ENCODE measurements around the gene DFFB. TPM values are rescaled to one million over a fixed set of nuclear protein-coding genes. Genes with fewer than 3 reads are reported as not detected.

DFFB gene
- total RNA-seq, 1 experiment from 2014 or later: 9.0 TPM

GRCh38 chr1:3817138-3817740, 40.0 kb upstream of the DFFB start:
- no peaks in the 10 kb centered on the region for H3K9me2 ChIP-seq (ENCODE audit: insufficient read depth)
- intact Hi-C loops (cut with micrococcal nuclease): no loop called here
- H2AFZ ChIP-seq (ENCODE audit: low read depth, low read length, poor library complexity, severe bottlenecking): no peak overlapping the region
- H3K27ac ChIP-seq (ENCODE audit: low read depth, low read length): no peak overlapping the region
- POLR2A ChIA-PET: no interaction called here
- BruUV-seq (replicated peaks): no TSS peak
- DNase-seq (ENCODE audit: low read depth, low spot score) (no peak), ATAC-seq (peak; percentile 31; the same call in 1 of the 2 replicates)
- no peaks in the 10 kb centered on the region; a peak in 1 of 4 replicates for H3K36me3 ChIP-seq (ENCODE audit: control insufficient read depth in 1 of 2, insufficient read depth in 2 of 2, low read length in 2 of 2)
- CTCF ChIA-PET: no interaction called here
- RAD21 ChIA-PET (ENCODE audit: low non-redundant PET in 1 of 2, low total read pairs in 2 of 2, uncharacterized antibody in 2 of 2, unreplicated experiment in 2 of 2): no interaction called here
- H3K79me2 ChIP-seq (ENCODE audit: insufficient read depth, low read length): no peaks in the 10 kb centered on the region
- TF ChIP-seq CBX3 (IDR thresholded peaks at IDR 0.05; ENCODE audit: low read depth): no peak
- TF ChIP-seq, protein P1, sequence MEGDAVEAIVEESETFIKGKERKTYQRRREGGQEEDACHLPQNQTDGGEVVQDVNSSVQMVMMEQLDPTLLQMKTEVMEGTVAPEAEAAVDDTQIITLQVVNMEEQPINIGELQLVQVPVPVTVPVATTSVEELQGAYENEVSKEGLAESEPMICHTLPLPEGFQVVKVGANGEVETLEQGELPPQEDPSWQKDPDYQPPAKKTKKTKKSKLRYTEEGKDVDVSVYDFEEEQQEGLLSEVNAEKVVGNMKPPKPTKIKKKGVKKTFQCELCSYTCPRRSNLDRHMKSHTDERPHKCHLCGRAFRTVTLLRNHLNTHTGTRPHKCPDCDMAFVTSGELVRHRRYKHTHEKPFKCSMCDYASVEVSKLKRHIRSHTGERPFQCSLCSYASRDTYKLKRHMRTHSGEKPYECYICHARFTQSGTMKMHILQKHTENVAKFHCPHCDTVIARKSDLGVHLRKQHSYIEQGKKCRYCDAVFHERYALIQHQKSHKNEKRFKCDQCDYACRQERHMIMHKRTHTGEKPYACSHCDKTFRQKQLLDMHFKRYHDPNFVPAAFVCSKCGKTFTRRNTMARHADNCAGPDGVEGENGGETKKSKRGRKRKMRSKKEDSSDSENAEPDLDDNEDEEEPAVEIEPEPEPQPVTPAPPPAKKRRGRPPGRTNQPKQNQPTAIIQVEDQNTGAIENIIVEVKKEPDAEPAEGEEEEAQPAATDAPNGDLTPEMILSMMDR (IDR thresholded peaks at IDR 0.05 in 2 of 3, conservative IDR thresholded peaks at IDR 0.05 in 1 of 3; ENCODE audit: borderline replicate concordance in 1 of 3, insufficient read depth in 1 of 3, low read depth in 2 of 3, low read length in 2 of 3): no peak
- no peak for TF ChIP-seq POLR2A (IDR thresholded peaks at IDR 0.05; ENCODE audit: borderline replicate concordance, extremely low read depth, insufficient read depth, insufficient read length)
- TF ChIP-seq TCF7L2 (IDR thresholded peaks at IDR 0.05; ENCODE audit: borderline replicate concordance, extremely low read depth, insufficient read depth, insufficient read length): no peak
- TF ChIP-seq REST (IDR thresholded peaks at IDR 0.05; ENCODE audit: low read depth): no peak
- TF ChIP-seq EGR1 (IDR thresholded peaks at IDR 0.05; ENCODE audit: low read depth): no peak
- no peak for TF ChIP-seq SRF (IDR thresholded peaks at IDR 0.05; ENCODE audit: low read depth)
- TF ChIP-seq ZBTB33 (IDR thresholded peaks at IDR 0.05; ENCODE audit: extremely low read depth, insufficient replicate concordance, low read length): no peak
- no peak for TF ChIP-seq POLR2AphosphoS5 (IDR thresholded peaks at IDR 0.05; ENCODE audit: low read depth, low read length)
- no peak for TF ChIP-seq RAD21 (IDR thresholded peaks at IDR 0.05; ENCODE audit: low read depth)
- no peak for TF ChIP-seq SIN3A (IDR thresholded peaks at IDR 0.05; ENCODE audit: low read depth)
- TF ChIP-seq SP1 (IDR thresholded peaks at IDR 0.05; ENCODE audit: low read depth): no peak
- TF ChIP-seq JUND (IDR thresholded peaks at IDR 0.05): no peak
- no peak for TF ChIP-seq FOSL1 (IDR thresholded peaks at IDR 0.05; ENCODE audit: low read depth)
- no peak for TF ChIP-seq ZNF274 (IDR thresholded peaks at IDR 0.05; ENCODE audit: low read depth, low read length)
- no peaks in the 10 kb centered on the region for H4K20me1 ChIP-seq (ENCODE audit: insufficient read depth)
- H3K4me1 ChIP-seq (ENCODE audit: control insufficient read depth in 1 of 2, insufficient read depth in 2 of 2, low read length in 2 of 2): no peaks in the 10 kb centered on the region
- no peaks in the 10 kb centered on the region for H3K9me3 ChIP-seq (ENCODE audit: control insufficient read depth in 1 of 2, insufficient read depth in 1 of 2, low read depth in 1 of 2, low read length in 2 of 2)
- H3K27me3 ChIP-seq (ENCODE audit: insufficient read depth, low read length): no peaks in the 10 kb centered on the region
- H3K4me2 ChIP-seq (ENCODE audit: low read length): no peak overlapping the region
- no peak overlapping the region for H3K9ac ChIP-seq (ENCODE audit: low read length)
- no peak overlapping the region for H3K4me3 ChIP-seq (replicated peaks in 1 of 2; ENCODE audit: low read depth in 1 of 2, low read length in 2 of 2)
